Stimulated activated CD4-positive, alpha-beta T cell treated with anti-CD3 and anti-CD28 coated beads, Interleukin-1b, Interleukin-23, amount 100 ng/mL, for 1 hour (primary cell): ENCODE results near the gene TTF1.
A peak's percentile ranks its signal among the peaks of the same experiment; 100 is the strongest.

Experiments used
- DNase-seq, 2 donors: peaks; one replicate each; pipeline ENCODE4 v3.0.0-alpha.2; 2020; ENCODE audit warnings: low read depth in 2 of 2

Gene TTF1

DNA sequence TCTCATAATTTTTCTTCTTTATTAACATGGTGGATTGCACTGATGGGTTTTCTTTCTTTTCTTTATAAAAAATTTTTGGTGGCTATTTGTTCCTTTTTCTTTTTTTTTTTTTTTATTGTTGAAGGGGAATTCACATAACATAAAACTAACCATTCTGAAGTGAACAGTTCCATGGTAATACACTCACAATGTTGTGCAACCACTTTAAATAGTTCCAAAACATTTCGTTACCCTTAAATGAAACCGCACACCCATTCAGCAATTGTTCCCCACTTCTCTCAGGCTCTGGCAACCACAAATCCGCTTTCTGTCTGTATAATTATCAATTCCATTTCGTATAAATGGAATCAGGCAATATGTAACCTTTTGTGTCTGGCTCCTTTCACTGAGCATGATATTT is 40.2 kb downstream of the TTF1 start:
- DNase-seq: no peak

DNA sequence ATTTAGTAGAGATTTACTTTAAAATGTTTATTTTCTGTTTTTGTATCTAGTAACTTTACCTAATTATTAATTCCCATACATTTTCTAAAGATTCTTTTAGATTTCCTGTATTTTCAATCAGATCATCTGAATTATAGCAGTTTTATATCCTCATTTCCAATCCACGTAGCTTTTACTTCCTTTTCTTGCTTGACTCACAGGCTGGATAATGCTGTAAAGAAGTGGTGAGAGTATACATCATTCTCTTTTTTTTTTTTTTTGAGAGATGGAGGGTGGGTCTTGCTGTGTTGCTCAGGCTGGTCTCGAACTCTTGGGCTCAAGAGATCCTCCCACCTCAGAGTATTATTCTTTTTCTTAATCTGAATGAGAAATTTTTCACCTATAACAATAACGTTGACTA is 40.7 kb downstream of the TTF1 start:
- no peak for DNase-seq

DNA sequence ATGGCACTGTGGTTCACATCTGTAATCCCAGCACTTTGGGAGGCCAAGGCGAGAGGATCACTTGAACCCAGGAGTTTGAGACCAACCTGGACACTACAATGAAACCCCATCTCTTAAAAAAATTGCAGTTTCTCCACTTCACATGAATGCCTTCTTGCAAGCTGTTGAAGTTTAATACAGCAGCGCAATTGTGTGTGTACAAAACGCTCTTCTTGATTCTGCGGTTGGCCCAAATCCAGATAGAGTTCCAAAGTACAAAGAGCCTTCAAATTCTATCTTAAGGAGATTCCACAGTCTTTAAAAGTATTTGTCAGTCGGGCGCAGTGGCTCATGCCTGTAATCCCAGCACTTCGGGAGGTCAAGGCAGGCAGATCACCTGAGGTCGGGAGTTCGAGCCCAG is 42.6 kb downstream of the TTF1 start:
- no peak for DNase-seq

DNA sequence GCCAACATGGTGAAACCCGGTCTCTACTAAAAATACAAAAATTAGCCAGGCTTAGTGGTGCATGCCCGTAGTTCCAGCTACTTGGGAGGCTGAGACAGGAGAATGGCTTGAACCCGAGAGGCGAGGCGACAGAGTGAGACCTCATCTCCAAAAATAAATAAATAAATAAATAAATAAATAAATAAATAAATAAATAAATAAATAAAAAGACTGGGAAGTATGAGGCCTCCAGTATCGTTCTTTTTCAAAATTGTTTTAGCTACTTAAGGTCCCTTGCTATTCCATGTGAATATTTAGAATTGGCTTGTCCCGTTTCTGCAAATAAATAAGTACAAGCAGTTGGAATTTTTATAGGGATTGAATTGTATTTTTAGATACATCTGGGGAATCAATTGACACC is 48.9 kb downstream of the TTF1 start:
- DNase-seq: no peak

DNA sequence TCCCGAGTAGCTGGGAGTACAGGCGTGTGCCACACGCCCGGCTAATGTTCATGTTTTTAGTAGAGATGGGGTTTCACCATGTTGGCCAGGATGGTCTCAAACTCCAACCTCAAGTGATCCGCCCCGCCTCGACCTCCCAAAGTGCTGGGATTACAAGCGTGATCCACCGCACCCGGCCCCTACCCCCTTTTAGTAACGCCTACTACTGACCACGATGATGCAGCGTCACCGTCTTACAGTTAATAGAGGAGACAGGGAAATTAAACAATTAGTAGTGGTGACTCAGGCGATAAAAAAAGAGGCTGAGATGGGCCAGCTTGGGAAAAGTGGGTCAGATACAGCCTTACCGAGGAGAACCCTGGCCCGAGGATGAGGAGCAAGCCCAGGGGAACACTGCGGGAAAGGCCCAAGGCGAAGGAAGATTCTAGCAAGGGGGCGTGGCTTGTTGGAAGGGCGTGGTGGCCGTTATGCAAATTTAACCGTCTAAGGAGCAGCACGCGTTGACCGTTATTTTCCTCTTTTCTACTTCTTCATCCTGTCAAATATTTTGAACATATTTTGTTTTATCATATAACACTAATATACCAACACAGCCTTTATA is 50.2 kb downstream of the TTF1 start:
- DNase-seq: no peak

DNA sequence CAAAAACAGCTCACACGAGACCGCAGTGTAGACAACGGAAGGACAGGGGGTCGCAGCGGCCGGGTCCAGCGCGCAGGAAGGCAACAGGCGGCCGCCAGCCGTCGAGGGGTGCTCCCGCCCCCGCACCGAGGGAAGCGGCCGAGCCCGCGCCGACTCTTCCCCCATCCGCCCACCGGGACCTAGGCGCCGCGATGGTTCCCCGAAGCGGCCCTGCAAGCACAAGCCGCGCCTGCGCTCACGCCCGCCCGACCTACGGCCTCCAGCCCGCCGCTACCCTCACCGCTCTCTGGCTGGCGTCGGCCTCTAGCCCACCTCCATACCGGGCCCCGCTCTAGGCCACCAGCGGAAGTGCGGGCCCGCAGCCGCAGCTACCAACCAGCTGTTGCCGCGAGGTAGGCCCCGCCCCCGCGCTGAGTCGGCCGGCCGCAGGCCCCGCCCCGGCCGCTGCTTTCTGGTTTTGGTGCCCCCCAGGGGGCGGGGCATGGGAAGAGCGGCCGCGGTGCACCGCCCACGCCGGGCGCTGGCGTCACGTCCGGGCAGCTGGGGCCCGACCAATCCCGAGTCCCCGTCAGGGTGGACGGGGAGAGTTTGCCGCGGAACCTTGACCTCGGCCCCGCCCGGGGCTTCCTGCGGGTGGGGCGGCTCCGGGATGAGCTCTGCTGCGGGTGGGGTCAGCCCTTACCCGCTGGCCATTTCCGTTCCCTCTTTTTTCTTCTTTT is 51.8 kb downstream of the TTF1 start, which contains the start of gene SETX:
Gene SETX (minus strand): TSS at position 350 of the 719 bp plus-strand sequence. CDS start 5,558 bp downstream, outside the sequence.
- DNase-seq: peak; percentile 94 to 96

DNA sequence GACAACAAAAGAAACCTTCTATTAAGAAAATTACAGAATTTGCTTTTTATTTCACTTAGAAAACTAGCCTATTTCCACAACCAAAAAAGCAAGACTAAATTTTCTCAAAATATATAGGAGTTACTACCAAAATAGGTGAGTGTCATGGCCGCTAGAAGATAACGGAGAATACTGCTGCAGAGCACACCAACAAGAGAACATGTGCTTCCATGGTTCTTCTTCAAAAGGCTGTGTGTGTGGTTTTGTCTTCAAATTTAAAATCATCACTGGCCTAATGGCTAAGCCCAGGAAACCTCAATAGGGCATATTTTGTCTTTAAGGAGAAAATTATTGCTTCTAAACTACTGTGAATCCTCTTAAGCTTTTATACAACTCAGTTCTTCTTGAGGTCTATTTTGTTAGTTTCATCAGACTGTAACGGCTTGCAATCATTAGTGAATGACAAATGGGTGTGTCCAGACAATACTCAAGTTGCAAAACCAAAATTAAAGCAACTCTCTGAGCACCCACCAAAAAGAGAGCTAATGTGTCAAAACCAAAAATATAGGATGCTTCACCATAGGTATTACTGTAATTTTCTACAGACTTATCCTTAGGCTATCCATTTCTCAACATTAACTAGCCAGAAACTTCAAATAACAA is 55.1 kb downstream of the TTF1 start:
- no peak for DNase-seq

DNA sequence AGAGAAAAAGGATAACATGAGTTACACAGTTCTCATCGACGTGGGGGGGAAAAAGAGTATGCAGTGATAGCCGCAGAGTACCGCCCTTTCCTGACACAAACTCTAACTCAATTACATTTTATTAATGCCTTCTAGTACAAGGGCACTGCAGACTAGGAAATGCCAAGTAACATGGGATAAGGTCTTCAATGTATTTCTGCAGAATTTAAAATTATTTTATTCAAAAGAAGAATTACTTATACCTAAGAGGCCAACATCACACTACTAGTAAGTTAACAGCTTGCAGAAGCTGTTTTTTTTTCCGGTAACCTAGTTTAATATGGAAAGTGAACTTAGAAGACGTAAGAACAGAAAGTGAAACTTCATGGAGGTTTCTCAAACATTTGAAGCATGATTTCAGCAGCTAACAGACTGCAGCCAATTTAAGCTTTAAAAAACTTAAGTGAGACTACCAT is 55.8 kb downstream of the TTF1 start:
- no peak for DNase-seq

DNA sequence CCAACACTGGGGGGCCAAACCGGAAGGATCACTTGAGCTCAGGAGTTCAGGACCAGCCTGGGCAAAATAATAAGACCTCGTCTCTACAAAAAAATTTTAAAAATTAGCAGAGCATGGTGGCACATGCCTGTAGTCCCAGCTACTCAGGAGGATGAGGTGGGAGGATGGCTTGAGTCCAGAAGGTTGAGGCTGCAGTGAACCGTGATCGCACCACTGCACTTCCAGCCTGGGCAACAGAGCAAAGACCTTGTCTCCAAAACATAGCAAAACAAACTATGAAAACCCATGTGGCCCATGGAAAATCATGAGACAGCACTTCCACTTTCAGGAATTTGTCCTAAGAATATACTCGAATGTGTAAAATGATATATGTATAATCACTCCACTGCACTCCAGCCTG is 58.0 kb downstream of the TTF1 start:
- no peak for DNase-seq

DNA sequence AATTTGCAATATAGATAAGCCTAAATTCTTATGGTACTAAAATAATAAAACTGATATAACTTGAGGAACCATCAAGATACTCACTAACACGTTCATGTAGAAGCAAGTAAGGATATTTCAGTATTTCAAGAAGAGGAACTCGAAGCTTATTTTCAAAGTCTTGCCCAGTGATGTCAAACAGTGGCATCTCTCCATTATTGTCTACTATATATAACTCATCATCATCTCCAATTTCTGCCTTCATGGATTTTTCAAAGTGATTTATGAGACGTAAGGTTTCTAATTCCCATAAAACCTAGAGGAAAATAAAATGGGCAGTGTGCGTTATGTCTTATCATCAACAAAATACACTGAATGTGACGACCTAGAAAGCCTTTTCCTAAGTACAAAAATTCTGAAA is 60.5 kb downstream of the TTF1 start:
- no peak for DNase-seq

DNA sequence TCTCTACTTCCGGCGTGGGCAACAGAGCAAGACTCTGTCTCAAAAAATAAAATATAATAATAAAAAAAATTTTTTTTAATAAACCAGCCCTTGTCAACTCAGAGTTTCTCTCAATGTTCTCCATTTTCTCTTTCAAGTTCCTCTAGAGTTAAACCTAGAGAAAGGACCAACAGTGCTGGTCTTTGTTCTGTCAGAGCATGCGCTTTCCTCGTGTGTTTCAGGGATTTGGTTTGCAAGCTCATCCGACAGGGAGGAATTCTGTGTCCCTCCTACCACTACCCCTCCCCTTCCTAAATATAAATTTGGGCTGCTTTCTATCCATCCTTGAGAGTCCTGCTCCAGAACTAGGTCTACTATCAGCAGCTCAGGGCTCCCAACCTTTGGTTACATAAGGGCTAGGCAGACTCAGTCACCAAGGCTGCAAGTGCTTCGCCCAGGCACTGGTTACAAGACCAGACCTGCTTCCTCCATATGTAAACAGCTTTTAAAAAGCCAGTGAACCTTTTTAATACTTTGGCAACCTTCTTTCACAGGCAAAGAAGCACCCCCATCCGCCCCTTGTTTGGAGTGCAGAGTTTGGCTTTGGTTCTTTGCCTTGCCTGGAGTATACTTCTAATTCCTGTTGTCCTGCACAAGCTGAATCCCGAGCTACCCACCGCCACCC is 65.3 kb downstream of the TTF1 start:
- DNase-seq: no peak

DNA sequence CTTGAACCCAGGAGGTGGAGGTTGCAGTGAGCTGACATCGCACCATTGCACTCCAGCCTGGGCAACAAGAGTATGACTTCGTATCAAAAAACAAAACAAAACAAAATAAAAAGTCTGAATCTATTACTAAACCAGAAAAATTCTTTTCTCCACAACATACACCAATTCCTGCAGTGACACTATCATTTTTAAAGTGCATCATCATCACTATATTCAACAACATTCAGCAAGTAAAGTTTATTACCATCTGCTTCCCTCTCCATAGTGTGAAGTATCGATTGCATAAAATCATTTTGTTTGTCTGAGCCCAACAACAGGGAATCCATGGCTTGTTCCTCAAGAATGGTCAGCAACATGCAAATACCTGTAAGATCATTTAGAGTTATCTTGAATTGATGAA is 72.3 kb downstream of the TTF1 start:
- DNase-seq: no peak

DNA sequence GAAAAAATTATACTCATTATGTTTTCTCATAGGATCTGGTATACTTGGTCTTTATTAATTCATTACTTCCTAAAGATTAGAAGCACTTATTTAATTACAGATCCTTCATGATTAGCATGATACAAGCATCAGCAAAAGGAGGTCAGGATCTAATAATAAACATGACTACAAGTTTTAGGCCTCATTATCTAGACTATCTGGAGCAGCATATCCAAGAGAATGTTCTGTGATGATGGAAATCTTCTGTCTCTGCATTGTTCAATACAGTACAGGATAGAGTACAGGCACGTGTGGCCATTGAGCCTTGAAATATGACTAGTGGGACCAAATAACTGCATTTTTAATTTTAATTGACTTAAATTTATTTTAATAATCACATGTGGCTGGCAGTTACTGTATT is 73.1 kb downstream of the TTF1 start:
- no peak for DNase-seq

DNA sequence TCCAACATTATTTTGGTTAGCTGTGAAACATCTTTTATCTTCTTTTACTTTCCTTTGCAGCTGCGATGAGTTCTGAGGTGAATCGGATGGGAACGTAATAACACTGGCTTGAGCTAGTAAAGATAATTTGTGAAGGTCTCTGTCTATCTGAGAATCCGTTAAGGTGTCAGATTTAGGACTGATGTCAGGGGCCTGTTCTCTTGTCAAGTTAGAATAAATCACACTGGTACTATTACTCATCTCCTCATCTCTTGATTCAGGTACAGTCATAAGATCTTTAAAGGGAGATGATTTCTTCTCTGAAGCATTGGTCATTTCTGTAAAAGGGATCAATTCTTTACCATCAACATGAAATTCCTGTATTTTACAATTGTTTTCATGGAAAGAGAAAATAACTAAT is 78.1 kb downstream of the TTF1 start:
- DNase-seq: no peak

DNA sequence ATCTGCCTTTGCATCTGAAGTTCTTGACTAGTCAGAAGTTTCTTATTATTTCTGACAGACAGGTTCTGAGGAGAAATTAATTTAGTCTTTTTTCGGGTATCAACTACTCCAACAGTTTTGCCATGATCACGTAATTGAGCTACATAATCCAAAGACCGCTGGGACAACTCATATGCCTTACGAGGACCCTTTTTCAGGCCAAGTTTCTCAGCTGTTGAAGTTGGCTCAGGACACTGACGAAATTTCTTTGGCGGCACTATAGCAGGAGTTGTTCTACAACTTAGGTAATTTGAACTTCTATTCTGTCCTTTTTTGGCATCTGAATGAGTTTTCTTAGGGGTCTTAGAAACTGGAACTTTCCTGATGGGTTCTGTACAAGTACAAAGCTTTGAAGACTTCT is 79.1 kb downstream of the TTF1 start:
- DNase-seq: no peak
